ENCODE data around the gene SBNO1.
"Not testable (repeated sequence)": the region's sequence is repeated elsewhere in the genome, so short reads cannot be mapped to it uniquely, and the experiment has no call there.

Gene SBNO1

GRCh38 chr12:123248996-123249741 is 115.5 kb downstream of the SBNO1 start:
- not testable (repeated sequence) for DNase-seq, ATAC-seq

DNA sequence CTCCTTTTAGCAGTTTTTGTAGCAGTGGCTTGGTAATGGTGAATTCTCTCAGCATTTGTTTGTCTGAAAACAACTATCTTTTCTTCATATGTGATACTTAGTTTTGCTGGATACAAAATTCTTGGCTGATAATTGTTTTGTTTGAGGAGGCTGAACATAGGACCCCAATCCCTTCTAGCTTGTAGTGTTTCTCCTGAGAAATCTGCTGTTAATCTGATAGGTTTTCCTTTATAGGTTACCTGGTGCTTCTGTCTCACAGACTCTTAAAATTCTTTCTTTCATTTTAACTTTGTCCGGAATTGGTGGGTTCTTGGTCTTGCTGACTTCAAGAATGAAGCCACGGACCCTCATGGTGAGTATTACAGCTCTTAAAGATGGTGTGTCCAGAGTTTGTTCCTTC is 116.5 kb downstream of the SBNO1 start:
- not testable (repeated sequence) for DNase-seq, ATAC-seq

GRCh38 chr12:123245678-123246077 is 119.0 kb downstream of the SBNO1 start:
- DNase-seq = no peak
- no peak for ATAC-seq

DNA sequence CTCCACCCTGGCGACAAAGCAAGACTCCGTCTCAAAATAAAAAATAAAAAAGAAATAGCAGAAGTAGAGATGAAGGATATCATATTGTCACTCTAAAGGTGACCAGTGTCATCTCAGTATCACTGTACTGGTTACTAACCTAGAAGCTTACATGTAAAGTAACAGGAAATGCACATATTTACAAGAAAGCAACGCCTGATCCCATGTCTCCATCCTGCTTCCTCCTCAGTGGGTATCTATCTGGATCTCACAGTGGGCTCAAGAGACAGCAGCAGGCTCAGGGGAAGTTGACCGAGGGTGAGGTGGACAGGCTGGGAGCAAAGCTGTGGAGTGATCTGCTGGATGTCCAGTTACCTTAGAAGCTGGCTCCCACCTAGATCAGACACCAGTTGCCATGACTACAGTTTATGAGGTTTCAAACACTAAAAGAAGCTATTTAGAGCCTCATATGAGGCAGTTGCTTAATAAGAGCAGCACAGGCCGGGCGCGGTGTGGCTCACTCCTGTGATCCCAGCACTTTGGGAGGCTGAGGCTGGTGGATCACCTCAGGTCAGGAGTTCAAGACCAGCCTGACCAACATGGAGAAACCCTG is 120.9 kb downstream of the SBNO1 start:
- ATAC-seq = no peak
- DNase-seq = no peak

GRCh38 chr12:123242116-123242904 is 122.3 kb downstream of the SBNO1 start:
- DNase-seq (no peak), ATAC-seq (no peak)
